ENCODE results near the gene ANTXRL. TPM values are rescaled to one million over a fixed set of nuclear protein-coding genes. Genes with fewer than 3 reads are reported as not detected.
"Not testable (repeated sequence)": the region's sequence is repeated elsewhere in the genome, so short reads cannot be mapped to it uniquely, and the experiment has no call there.

Gene ANTXRL
- total RNA-seq, 1 donor from 2014 or later = not detected

DNA sequence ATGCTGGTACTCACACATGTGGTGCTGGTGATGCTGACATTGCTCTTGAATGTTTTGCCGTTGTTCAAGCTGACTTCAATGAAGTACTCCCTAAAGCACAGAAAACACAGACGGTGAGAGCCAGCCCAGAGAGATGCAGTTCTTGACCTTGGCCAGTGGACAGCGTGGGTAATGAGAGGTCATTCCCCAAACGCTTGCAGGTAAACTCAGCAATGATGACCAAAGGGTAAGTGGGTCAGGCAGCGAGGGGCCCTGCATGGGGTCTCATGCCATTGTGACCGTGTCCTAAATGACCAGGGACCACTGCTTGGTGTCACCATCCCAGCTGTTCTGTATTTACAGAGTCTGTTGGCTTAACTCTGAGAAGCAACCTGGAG, 32.8 kb upstream of the ANTXRL start:
- no peak for ATAC-seq

DNA sequence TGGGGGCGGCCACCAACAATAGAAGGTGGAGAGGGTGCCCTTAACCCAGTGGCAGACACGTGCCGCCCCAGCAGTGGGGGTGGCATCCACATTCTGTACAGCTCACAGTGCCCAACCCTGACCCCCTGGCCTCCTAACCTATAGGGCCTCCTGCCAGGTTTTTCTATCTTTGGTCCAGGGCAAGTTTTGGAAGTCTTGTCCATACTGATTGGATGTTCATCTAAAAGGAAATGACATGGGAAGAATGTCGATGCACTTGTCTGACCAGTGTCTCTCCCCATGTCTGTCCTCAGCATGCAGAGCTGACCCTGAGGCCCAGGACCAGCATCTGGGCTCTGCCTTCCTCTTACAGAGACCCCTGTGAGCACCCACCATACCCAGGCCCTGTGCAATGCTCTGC, 32.3 kb upstream of the ANTXRL start:
- no peak for ATAC-seq

More for the DNA sequence above, 32.8 kb upstream of the ANTXRL start:
- peak; percentile 46 for DNase-seq (ENCODE audit: low spot score)

DNA sequence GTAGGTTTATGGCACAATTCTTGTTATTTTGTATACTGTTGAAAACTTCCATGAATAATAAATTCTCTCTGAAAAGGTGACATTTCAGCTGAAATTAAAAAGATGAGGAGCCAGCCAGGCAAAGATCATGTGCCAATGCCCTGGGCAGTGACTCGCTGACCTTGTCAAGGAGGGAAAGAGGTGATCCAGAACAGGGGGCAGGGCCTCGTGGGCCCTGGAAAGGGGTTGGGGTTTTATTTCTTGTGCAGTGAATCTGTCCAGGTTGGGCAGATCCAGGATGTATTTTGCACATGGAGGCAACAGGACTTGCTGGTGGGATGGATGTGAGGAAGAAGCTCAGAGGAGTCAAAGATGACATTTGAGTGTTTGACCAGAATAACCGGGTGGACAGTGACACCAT, 31.6 kb upstream of the ANTXRL start:
- not testable (repeated sequence) for ATAC-seq; DNase-seq (ENCODE audit: low spot score)

More for the DNA sequence above, 32.3 kb upstream of the ANTXRL start:
- no peak for DNase-seq (ENCODE audit: low spot score)

DNA sequence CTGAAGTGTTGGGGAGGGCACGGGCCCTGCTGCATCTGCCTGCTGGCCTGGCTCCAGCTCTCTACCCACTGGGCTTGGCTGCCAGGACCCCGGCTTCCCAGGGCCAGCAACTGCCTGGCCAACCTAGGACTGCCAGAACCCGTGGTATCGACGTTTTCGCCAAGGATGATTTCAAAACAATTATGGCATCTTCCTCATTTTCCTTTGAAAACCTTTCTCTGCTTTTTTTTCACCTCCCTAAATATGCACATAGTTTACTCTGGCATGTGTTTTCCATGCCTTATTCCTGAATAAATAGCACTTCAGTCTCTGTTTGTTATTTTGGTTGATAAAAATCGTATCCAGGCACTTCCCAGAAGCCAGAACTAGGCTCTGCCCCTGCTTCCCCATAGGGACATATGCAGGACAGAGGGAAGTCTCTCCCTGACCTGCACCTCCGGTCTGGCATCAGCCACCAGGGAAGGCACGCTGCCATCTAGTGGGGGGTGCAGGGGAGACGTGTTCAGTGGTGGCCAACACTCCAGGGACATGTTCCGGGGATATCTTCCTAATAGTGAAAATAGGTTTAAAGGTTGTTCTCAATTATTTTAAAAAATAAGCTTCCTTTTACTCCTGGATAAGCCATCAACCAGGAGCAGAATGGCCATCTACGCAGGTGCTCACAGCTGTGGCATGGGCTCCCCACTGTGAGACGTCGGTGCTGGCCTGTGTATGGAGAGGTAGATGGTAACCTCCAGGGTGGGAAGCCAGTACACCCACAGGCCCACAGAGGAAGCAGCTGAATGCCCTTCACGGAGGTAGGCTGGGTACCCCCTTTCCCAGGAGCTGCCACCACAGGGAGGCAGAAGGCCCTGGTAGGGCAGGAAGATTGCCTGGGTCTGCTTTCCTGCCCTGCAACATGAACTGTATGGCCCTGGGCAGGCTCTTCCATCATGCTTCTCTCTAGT, 30.7 kb upstream of the ANTXRL start:
- ATAC-seq (peak; percentile 81), DNase-seq (ENCODE audit: low spot score) (peak; percentile 84)

DNA sequence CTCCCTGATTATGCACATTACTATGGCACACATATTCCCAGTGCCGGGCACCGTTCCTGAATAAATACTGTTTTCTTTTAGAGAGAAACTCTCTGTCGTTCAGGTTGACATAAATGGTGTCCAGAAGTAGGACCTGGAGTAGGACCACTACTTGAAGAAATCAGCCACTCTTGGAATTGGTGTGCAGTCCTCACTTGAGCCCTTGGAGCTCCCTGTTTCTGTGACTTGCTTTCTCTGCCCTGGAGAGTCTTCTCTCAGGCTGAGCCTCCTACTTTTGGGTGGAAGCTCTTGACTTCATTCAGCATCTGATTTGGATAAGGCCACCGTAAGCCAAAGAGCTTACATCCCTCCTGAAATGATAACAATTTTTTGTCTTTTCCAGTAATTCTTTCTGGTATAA, 29.7 kb upstream of the ANTXRL start:
- ATAC-seq (no peak), DNase-seq (ENCODE audit: low spot score) (no peak)

DNA sequence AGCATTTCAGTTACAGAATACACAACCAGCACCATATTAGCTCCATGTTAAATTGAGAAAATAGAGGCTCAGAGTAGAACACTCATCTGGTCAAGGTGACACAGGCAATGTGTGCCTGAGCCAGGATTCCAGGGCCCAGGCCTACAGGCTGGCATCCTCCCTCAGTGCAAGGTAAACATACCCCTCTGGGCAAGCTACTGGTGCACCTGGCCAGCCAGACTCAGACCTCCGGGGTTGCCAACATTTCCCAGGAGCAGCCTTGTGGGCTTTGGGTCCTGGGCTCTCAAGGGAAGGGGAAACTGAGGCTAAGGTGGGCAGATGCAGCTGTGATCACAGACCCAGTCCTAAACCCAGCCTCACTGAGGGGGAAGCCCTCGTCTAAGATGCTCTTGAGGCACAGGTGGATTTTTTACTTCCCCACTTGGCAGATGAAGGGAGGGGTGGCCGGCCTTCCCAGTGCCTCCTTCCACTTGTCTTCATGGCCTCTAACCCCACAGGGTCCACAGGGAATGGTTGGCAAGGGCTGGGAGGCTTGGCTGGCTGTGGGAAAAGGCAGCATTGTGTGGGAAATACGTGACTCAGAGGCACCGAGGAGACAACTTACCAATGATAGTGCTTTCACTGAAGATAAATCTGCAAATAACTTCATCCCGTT, 23.8 kb upstream of the ANTXRL start:
- ATAC-seq; DNase-seq (ENCODE audit: low spot score): not testable (repeated sequence)

DNA sequence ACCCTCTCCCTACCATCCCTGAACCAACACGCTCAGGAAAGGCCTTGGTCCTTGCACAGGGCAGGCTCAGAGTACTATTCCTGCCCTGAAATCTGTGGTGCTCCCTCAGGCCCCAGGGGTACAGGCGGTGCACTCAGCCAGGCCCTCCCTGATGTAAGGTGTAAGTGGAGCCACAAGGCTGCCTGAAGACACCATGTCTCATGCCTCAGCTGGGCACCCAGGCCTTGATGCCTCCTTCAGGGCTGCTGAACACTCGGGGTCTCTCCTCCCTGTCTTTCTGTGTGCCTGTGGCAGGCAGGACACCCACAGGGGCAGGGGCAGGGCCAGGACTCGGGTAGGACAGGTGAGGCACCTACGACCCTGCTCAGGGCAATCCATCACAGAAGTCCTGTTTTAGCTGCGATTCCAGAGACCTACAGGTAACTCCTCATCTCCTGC, 22.9 kb upstream of the ANTXRL start:
- DNase-seq (ENCODE audit: low spot score) (no peak), ATAC-seq (no peak)

DNA sequence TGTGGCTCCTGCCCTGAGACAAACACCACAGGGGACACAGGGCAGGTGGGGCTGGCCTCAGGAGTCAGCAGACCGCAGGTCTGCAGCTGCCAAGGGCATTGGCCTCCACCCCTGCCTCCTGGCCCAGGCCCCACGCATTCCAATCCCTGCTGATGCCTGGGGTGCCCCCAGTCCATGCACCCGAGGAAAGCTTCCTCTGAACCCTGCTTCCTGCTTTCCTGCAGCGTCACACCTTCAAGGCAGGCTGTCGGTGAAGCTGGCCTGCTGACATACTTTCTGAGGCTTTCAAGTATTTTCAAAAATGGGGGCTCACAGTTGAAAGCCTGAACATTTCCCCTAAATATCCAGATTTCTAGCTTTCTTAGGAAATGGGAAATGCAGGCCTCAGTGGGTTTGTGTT, 22.5 kb upstream of the ANTXRL start:
- ATAC-seq (no peak), DNase-seq (ENCODE audit: low spot score) (no peak)

DNA sequence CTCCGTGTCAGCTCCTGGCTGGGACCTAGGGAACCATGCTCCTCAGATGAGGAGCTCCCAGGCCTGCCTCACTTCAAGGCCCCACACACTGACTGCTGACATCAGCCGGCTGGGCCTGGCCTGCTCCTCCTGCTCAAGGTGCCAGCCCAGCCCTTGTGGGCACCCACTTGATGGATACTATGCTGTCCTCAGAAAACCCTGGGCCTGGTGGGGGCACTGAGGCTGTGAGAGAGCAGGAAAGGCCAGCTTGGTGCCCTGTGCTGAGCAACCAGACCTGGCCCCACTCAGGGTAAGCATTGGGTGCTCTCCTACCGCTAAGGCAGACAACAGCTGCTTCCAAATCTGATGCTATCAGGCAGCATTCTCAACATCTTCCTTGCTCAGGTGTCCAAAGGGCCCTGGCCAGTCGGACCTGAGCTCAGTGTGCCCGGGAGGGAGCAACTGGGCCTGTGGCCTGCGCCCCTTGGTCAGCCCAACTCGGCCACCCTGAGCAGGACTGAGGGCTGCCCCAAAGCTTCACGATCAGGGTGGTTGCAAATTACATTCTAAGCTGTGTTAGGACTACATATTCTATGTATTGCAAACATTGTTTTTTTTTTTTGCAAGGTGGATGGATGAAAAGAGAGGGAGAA, 21.9 kb upstream of the ANTXRL start:
- DNase-seq (ENCODE audit: low spot score) (no peak), ATAC-seq (no peak)

DNA sequence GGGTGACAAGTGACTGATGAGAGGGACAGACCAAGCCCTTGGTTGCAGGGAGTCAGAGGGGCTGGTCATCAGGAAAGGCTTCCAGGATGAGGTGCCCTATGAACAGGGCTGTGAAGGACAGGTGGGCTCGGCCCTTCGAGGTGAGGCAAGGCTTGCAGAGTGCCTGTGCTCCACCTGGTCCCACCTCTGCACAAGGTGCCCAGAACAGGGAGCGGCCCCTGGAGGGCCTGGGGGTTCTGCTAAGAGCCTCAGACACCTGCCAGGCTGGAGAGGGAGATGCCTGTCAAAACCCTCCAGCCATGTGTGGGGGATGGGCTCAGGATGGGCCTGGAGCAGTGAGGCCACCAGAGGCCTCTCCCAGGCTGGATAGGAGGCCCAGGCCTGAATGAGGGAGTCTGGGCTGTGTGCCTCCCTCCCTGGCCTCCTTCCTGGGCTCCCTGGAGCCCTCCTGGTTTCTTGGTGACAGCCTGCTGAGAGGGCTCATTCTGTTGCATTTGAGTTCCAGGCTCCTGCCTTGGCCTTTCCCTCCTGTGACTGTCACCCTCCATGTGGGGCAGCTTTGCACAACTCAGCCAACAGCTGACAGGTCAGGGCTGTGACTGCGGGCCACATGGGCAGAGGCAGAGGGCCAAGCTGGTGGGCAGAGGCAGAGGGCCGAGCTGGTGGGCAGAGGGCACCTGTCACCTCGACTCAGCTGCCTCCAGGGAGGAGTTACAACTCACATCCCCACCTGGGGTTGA, 21.1 kb upstream of the ANTXRL start:
- ATAC-seq; DNase-seq (ENCODE audit: low spot score): not testable (repeated sequence)

DNA sequence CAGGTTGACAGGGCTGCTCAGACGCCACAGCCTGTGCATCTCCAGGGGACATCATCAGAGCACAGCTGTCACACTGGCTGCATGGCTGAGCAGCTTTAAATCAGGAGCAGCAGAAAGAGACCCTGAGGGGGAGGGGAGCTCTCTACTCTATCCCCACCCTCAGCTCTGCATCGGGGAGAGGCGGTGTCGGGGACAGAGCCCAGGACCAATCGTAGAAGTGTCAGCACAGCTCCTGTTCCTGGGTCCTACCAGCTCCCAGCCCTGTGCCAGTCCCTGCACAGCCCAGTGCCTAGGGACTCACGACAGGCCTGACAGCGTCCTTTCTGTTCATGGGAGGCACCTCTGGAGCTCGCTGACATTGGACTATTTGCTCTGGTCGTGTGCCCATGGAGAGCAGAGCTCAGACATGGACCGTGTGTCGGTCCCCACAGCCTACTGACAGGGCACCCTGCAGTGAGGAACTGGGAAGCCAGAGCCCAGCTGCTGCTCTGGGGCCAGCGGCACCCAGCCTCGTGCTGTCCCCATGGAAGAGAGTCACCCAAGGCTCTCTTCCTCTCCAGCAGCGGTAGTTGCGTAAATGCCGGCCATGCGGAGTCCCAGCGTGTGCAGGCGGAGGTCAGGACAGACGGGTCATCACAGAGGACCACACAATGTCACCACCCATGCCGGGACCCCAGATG, 20.4 kb upstream of the ANTXRL start:
- ATAC-seq = peak; percentile 37
- DNase-seq (ENCODE audit: low spot score) = peak; percentile 43

DNA sequence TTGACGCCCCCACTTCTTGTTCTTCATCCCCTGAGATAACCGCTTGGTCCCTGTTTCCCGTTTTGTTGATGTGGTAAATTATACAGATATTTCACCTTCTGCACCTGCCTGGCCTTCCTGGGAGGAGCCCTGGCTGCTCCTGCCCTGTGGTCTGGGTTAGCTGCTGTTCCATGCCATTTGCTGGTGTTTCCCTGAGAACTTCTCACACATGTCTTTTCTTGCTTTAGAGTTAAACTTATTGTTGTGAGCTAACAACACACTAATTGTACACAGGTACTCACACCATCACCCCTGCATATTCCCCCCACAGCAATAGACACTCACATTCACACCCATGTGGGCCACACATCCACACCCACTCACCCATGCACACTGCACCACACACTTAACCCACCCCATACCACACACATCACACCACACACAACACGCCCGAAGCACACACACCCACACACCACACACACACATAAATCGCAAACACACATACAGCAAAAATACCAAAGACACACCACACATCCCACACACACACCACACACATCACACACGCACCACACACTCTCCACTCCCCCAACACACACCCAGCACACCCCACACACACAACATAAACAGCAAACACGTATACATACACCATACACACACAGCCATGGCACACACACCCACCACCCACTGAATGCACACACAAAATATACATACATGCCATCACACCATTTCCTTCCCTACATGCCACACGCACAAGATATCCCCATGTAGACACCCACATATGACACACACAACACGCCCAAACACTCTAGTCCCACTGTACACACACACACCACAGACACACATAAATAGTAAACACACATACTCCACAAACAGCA, 19.4 kb upstream of the ANTXRL start:
- no peak for ATAC-seq
- no peak for DNase-seq (ENCODE audit: low spot score)

DNA sequence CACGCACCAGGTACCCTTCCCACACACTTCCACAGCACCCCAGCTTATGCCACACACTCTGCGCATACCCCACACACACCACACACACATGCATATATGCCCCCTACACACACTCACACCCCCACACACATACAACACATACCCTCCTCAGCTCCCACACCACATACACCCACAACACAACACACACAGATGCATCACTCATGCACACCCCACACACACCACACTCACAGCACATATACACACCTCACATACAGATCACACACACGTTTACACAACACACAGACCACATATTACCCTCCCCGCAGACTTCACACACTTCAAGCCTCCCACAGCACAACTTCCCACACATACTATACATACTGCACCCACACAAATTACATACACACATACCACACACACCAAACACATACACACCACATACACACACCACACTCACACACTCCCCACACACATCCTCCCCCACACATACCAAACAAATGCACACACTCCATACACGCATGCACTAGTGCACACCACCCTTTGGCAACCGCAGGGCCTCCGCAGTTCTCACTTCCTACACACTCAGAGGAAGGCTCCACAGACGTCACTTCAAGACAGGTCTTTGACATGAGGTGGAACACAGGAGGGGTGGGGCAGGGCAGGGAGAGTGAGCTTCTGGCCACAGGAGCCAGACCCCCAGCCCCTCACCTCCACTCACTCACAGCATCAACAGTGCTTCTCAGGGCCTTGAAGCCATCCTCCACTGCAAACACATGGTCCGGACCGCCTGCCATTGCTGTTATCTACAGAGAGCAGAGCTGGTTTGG, 18.5 kb upstream of the ANTXRL start:
- ATAC-seq = no peak
- no peak for DNase-seq (ENCODE audit: low spot score)

DNA sequence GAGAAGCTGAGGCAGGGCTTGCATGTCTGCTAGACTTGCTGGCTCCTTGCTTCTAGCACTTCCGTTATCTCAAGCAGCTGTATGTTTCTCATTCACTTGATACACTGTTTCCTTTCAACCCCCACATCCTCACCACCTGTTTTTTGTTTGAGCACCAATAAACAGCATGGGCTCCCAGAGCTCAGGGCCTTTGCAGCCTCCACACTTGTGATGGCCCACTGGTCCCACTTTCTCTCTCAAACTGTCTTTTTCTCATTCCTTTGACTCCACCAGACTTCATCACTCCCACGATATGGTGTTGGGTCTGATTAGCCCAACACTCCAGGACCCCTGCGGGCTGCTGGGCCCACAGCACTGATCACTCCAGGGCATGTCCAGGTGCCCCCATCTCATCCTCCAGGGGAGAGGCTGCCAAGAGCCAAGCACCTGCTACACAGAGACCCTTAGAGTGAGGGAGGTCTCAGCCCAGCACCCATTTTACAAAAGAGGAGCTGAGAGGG, 17.2 kb upstream of the ANTXRL start:
- not testable (repeated sequence) for DNase-seq (ENCODE audit: low spot score)

DNA sequence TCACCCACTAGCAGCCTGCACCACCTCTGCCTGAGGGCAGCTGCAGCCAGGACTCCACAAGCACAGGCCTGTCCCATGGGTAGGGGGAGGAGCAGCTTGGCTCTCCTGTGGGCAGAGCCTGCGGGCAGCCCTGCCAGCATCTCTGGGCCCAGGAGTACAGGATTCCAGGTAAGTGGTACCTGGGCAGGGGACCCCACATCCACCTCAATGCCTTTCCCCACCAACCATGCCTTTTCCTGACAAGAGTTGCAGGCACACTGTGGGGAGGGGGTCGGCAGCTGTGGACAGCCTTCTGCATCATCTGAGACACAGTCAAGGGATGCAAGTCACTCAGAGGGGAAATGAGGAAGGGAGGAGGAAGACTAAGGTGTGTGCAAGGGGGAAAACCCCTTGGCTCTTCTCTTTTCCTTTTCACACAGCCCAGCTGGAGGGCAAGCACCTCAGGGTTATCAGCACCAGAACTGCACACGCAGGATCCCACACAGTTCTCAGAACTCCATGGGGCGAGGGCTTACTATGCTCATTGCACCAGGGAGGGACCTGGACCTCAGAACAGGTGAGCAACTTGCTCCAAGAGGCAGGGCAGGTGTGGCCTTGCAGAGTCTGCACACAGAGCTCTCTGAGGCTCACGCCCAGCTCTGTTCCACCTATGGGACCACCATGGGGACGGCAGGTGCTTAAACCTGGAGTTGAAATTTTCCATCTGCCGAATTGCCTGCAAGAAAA, 16.5 kb upstream of the ANTXRL start:
- no peak for ATAC-seq
- no peak for DNase-seq (ENCODE audit: low spot score)

More for the DNA sequence above, 17.2 kb upstream of the ANTXRL start:
- ATAC-seq = not testable (repeated sequence)

DNA sequence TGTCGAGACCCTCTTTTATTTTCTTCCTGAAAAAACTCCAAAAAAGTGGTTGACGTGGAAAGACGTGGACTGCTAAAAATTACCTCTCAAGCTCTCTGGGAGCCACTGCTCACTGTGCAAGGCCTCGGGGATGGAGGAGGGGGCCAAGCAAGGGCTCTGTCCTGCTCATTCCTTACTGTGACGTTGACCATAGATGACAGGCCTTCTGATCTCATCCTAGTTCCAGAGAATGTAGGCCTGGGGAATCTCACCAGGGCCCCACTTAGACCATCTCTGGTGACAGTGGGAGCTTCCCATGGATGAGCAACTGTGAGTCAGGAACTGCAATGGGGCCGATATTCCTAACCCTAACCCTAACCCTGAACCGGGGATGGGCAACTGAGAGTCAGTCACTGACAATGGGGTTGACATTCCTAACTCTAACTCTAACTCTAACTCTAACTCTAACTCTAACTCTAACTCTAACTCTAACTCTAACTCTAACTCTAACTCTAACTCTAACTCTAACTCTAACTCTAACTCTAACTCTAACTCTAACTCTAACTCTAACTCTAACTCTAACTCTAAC, 15.8 kb upstream of the ANTXRL start:
- DNase-seq (ENCODE audit: low spot score) = peak; percentile 42
- ATAC-seq = not testable (repeated sequence)
